HG03378 (cell line): ENCODE results near the gene RASGRP2.

ENCODE experiments used
- ATAC-seq: cut with Tn5 transposase; IDR thresholded peaks from one replicate; pipeline ENCODE4 v1.9.1; 2021; ENCODE audit warnings: mild to moderate bottlenecking, moderate library complexity; ENCODE audit not compliant: unreplicated experiment

RASGRP2 gene

DNA sequence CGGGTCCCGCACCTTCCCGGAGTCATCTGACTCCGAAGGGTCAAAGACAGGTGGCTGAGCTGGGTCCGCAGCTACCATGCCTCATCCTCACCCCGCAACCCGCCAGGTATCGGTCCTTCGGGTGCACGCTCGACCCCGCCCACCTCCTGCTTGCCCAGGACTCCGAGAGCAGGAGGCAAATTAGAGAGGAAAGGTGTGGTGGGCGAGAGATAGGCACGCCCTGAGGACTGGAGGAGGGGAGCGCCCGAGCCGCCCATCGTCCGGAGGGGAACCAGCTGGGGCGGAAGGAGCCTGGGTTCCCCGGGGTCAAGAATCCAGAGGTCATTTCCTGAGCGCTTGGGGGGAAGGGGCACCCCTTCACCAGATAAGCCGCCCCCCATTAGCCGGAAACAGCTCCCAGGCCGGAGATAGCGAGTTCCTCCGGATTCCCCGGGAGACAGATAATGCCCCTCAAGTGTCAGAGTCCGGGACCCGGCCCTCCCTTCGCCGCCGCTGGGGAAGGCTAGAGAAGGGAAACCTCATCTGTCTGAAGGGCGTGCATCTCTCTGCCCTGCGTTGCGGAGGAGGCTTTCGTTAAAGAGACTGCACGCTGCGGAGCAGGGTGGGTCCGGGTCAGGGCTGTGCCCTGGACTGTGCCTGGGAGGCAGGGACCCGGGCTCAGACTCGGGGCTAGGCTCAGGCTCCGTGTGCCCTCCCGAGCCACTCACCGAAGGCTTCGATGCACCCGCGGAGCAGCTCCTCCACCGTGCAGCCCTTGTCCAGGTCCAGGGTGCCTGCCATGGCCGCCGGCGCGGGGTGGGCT is 1.7 kb downstream of the RASGRP2 start:
- ATAC-seq, result no peak

GRCh38 chr11:64741375-64742086 is 2.4 kb downstream of the RASGRP2 start:
- ATAC-seq, result no peak

- ATAC-seq, result no peak
Measured at GRCh38 chr11:64739871-64740270, 4.1 kb downstream of the RASGRP2 start.

GRCh38 chr11:64736654-64737053 is 7.3 kb downstream of the RASGRP2 start:
- ATAC-seq, result no peak

GRCh38 chr11:64735725-64736259 is 8.2 kb downstream of the RASGRP2 start:
- ATAC-seq, result no peak

- ATAC-seq, result no peak
Measured at GRCh38 chr11:64734811-64735724, 8.9 kb downstream of the RASGRP2 start.

DNA sequence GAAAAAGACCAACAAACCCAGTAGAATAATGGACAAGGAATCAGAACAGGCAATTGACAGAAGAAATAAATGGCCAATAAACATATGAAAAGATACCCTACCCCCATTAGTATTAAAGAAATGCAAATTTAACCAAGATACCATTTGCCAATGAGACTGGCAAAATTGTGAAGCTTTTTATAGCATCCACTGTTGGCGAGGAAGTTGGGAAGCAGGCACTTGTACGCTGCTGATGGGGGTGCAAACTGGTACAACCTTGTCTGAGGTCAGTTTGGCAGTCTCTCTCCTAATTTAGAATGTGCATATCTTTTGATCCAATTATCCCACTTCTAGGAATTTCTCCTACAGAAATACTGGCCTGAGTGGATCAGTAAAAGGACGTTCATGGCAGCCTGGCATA is 12.3 kb downstream of the RASGRP2 start:
- no peak for ATAC-seq

GRCh38 chr11:64729851-64730382 is 14.0 kb downstream of the RASGRP2 start:
- ATAC-seq, result no peak

DNA sequence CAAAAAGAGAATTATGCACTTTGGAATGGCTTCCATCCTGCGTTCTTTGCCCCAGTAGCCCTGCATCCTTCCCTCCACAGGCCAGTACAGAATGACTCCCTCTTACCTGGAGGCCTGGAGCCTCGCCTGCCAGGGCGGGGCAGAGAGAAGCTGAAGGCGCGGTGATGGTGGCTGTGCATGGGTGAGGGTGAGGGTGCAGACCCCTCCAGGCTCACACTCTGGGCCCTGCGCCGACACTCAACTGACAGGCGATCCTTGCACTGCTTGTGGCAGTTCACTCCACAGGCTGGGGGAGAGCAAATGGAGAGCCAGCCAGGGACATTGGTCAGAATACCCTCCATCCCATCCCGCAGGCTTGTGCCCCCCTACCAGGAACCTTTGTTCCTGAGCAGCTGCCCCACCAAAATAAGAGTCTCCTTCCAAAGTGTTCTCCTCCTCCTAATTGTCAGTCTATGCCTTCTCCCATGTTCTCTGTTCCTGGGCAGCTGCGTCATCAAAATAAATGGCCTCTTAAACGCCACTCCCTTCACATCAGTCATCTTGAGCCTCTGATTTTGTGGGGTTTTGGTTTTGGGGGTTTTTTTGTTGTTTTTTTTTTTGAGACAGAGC is 15.1 kb downstream of the RASGRP2 start:
- no peak for ATAC-seq

- no peak for ATAC-seq
Measured at GRCh38 chr11:64726867-64727530, 16.9 kb downstream of the RASGRP2 start.

DNA sequence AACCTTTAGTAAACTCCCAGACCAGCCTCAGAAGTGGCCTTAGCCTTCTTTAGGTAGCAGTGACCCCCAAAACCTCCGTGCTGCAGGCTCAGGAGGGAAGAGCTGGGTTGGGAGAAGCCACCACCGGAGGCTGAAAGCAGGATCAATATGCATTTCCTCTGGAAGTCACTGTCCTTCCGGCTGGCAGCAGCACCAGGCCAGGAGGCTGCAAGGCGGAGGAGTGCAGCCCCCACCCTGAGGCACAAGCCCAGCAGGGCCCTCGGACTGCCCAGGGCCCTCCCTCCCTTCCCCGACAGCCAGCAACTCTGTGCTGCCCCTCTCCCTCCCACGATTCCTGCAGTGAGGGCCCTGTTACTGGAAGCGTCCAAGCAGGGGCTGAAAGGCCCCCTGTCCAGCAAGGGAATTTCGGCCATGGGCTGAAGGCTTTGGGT is 17.7 kb downstream of the RASGRP2 start:
- no peak for ATAC-seq

DNA sequence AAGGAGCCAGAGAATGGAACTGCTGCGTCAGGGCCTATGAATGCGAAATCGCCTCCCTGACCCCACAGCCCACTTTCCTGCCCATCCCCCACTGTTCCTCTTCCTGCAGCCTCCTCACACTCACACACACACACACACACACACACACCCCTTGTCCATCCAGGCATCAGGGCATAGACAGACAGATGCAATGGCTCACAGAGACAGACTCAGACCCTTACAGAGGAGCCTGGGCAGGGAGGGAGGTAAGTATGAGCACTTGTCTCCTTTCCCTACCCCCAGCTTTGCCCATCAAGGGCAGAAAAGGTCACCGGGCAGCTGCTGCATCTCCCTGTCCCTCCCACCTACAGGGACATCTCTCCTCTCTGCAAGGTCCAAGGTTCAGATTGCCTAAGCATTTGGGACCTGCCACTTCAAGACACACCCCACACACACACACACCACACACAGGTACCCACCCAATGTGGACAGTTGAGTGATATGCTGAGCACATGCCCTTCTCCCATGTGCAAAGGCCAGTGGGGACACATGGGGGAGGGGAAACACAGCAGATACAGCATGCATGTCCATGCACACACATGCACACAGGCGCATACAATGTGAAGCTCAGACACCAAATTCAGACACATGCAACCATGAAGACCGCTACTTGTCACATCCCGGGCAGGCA is 18.9 kb downstream of the RASGRP2 start:
- ATAC-seq, result no peak

- ATAC-seq, result no peak
Measured at GRCh38 chr11:64723907-64724862, 19.8 kb downstream of the RASGRP2 start.

DNA sequence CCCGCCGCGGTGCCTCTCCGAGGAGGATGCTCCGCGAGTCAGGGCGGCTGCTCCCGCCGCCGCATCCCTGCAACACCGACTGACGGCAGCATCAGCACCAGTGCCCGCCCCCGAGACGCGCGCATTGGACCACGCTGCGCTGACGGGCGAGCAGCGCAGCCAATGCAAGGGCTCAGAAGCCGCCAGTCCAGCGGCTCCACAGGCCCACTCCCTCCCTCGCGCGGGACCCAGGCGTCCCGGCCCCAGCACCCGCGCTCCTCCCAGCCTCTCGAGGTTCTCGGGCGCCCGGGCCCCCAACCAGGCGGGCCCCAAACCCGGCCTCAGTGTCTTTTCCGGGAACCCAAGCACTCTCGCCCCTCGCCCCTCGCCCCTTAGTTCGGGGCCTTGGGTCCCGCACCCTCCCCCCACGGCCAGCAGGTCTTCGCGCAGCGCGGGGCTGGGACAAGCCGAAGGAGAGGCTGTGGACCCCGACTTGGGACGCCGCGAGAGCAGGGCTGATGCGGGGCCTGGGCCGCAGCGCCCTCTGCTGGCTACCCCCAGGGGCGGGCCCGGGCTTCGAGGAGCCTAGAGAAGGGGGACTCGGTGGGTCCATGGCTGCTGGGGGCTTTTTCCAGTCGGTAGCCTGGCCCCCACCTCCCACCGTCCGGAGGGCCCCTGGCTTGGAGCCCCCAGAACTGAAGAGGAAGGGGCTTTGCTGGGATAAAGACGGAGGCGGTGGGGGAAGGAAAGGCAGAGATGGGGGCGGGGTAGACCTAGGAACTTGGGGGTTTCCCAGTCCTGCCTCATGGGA is 20.6 kb downstream of the RASGRP2 start, which contains the start of gene NRXN2:
TSS of gene NRXN2 (minus strand) at position 81 of the 790 bp plus-strand sequence. CDS start 9,498 bp downstream, outside the sequence.
- ATAC-seq, result no peak

GRCh38 chr11:64722141-64723065 is 21.5 kb downstream of the RASGRP2 start:
- ATAC-seq, result no peak

GRCh38 chr11:64721359-64721699 is 22.6 kb downstream of the RASGRP2 start:
- ATAC-seq, result no peak
